WTC11 (cell line): Measurements from ENCODE around the gene OR13C9.

ENCODE experiments used
- ELF4 ChIP-seq: sonication (generic); formaldehyde crosslinking; IDR thresholded peaks from 2 replicates; pipeline ENCODE4 v1.8.1; 2022; ENCODE audit warnings: low read depth, mild to moderate bottlenecking, moderate library complexity, missing genetic modification reagents
- NFYB ChIP-seq: sonication (generic); formaldehyde crosslinking; conservative IDR thresholded peaks from 2 replicates; pipeline ENCODE4 v1.8.0; 2022; ENCODE audit warnings: low read depth, missing genetic modification reagents
- TF ChIP-seq, protein P1 (sequence below): fragments of 200-600 bp; IDR thresholded peaks from 2 replicates; pipeline ENCODE4 v1.8.0; 2022; ENCODE audit warnings: antibody characterized with exemption
- TF ChIP-seq, protein P2 (sequence below): sonication (generic); formaldehyde crosslinking; IDR thresholded peaks from 2 replicates; pipeline ENCODE4 v1.8.1; 2023; ENCODE audit warnings: mild to moderate bottlenecking, missing genetic modification reagents
- TF ChIP-seq, protein P3 (sequence below): sonication (generic); formaldehyde crosslinking; IDR thresholded peaks from 2 replicates; pipeline ENCODE4 v1.8.1; 2022; ENCODE audit warnings: low read depth, mild to moderate bottlenecking, moderate library complexity, missing genetic modification reagents, borderline replicate concordance
- TF ChIP-seq, protein P4 (sequence below): sonication (generic); formaldehyde crosslinking; IDR thresholded peaks from 2 replicates; pipeline ENCODE4 v1.8.1; 2023; ENCODE audit warnings: mild to moderate bottlenecking, missing genetic modification reagents, moderate library complexity
- TF ChIP-seq, protein P5 (sequence below): sonication (generic); formaldehyde crosslinking; IDR thresholded peaks from 2 replicates; pipeline ENCODE4 v1.8.0; 2022; ENCODE audit warnings: mild to moderate bottlenecking, missing genetic modification reagents
- TF ChIP-seq, protein P6 (sequence below): sonication (generic); formaldehyde crosslinking; conservative IDR thresholded peaks from 2 replicates; pipeline ENCODE4 v1.8.1; 2022; ENCODE audit warnings: mild to moderate bottlenecking, missing genetic modification reagents

DNA sequence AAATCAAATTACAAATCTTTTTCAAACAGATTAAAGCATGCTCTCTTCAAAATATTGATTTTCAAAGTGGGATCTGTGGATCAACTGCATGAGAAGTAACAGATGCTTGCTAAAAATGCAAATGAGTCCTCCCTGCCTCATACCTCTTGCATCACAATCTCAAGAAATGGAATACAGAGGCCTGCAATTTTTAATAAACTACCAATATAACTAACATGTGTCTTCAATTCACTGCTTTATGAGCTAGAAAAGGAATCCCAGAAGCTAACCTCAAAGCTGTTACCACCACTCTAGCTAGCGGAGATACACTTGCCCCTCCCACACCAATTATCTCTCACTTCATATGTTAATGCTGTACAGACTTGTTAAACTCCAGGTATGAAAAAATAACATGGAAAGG is 28.4 kb downstream of the OR13C9 start:
- TF ChIP-seq, protein P1, sequence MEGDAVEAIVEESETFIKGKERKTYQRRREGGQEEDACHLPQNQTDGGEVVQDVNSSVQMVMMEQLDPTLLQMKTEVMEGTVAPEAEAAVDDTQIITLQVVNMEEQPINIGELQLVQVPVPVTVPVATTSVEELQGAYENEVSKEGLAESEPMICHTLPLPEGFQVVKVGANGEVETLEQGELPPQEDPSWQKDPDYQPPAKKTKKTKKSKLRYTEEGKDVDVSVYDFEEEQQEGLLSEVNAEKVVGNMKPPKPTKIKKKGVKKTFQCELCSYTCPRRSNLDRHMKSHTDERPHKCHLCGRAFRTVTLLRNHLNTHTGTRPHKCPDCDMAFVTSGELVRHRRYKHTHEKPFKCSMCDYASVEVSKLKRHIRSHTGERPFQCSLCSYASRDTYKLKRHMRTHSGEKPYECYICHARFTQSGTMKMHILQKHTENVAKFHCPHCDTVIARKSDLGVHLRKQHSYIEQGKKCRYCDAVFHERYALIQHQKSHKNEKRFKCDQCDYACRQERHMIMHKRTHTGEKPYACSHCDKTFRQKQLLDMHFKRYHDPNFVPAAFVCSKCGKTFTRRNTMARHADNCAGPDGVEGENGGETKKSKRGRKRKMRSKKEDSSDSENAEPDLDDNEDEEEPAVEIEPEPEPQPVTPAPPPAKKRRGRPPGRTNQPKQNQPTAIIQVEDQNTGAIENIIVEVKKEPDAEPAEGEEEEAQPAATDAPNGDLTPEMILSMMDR = no peak
- no peak for TF ChIP-seq ELF4 (CRISPR knock-in tag)
- TF ChIP-seq, protein P2, sequence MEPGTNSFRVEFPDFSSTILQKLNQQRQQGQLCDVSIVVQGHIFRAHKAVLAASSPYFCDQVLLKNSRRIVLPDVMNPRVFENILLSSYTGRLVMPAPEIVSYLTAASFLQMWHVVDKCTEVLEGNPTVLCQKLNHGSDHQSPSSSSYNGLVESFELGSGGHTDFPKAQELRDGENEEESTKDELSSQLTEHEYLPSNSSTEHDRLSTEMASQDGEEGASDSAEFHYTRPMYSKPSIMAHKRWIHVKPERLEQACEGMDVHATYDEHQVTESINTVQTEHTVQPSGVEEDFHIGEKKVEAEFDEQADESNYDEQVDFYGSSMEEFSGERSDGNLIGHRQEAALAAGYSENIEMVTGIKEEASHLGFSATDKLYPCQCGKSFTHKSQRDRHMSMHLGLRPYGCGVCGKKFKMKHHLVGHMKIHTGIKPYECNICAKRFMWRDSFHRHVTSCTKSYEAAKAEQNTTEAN (CRISPR knock-in tag) = no peak
- TF ChIP-seq, protein P3, sequence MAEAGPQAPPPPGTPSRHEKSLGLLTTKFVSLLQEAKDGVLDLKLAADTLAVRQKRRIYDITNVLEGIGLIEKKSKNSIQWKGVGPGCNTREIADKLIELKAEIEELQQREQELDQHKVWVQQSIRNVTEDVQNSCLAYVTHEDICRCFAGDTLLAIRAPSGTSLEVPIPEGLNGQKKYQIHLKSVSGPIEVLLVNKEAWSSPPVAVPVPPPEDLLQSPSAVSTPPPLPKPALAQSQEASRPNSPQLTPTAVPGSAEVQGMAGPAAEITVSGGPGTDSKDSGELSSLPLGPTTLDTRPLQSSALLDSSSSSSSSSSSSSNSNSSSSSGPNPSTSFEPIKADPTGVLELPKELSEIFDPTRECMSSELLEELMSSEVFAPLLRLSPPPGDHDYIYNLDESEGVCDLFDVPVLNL = no peak
- TF ChIP-seq NFYB (CRISPR knock-in tag) = no peak
- TF ChIP-seq, protein P4, sequence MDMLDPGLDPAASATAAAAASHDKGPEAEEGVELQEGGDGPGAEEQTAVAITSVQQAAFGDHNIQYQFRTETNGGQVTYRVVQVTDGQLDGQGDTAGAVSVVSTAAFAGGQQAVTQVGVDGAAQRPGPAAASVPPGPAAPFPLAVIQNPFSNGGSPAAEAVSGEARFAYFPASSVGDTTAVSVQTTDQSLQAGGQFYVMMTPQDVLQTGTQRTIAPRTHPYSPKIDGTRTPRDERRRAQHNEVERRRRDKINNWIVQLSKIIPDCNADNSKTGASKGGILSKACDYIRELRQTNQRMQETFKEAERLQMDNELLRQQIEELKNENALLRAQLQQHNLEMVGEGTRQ = no peak
- TF ChIP-seq, protein P5, sequence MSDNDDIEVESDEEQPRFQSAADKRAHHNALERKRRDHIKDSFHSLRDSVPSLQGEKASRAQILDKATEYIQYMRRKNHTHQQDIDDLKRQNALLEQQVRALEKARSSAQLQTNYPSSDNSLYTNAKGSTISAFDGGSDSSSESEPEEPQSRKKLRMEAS (CRISPR knock-in tag) = no peak
- TF ChIP-seq, protein P6, sequence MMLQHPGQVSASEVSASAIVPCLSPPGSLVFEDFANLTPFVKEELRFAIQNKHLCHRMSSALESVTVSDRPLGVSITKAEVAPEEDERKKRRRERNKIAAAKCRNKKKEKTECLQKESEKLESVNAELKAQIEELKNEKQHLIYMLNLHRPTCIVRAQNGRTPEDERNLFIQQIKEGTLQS = no peak
